Stimulated activated CD8-positive, alpha-beta memory T cell treated with anti-CD3 and anti-CD28 coated beads, Interleukin-7, amount 100 ng/mL, for 48 hours (primary cell): Measurements from ENCODE around the gene CGB8.
"Not testable (repeated sequence)": the region's sequence is repeated elsewhere in the genome, so short reads cannot be mapped to it uniquely, and the experiment has no call there.

ENCODE experiments used
- DNase-seq, 2 donors: peaks; one replicate each; pipeline ENCODE4 v3.0.0-alpha.2; 2020; ENCODE audit warnings: low read depth in 1 of 2; ENCODE audit errors: extremely low read depth in 1 of 2

CGB8 gene

DNA sequence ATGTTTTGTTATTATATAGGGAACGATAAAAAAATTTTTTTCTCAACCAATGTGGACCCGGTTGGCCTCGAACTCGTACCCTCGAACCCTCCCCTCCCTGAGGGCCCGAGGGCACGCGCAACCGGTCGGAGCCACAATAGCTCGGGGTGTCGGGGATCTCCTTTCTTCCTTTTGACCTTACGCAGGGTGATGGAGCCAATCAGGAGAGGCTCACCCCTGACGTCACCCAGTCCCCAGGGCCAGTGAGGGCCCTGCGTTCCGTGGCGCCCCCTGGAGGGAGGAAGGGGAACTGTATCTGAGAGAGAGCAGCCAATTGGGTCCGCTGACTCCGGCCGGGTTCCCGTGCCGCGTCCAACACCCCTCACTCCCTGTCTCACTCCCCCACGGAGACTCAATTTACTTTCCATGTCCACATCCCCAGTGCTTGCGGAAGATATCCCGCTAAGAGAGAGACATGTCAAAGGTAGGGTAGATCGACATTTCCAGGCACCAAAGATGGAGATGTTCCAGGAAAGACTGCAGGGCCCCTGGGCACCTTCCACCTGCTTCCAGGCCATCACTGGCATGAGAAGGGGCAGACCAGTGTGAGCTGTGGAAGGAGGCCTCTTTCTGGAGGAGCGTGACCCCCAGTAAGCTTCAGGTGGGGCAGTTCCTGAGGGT lies 17.1 kb downstream of the CGB8 start, which contains the start of gene CGB2:
Gene CGB2, plus strand, starts transcription at position 249 of the 660 bp plus-strand sequence. Its CDS starts 206 bp downstream, at position 455.
- peak; percentile 74 to 83 for DNase-seq

DNA sequence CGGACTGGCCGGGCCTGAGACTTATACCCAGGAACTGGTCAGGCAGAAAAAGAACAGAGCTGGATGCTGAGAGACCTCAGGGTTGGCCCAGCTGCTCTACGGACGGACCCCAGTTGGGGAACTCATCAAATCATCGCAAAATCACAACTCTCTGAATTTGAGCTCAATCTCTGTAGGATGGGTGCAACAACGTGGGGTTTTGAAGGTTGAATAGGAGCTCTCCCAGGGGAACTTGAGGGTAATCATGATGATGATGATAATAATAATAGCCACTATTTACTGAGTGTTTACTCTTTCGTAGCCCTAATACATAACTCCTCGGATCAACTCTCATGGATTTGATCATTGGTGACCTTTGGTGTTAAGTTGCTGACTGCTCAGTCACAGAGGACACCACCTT lies 18.6 kb downstream of the CGB8 start:
- not testable (repeated sequence) for DNase-seq

DNA sequence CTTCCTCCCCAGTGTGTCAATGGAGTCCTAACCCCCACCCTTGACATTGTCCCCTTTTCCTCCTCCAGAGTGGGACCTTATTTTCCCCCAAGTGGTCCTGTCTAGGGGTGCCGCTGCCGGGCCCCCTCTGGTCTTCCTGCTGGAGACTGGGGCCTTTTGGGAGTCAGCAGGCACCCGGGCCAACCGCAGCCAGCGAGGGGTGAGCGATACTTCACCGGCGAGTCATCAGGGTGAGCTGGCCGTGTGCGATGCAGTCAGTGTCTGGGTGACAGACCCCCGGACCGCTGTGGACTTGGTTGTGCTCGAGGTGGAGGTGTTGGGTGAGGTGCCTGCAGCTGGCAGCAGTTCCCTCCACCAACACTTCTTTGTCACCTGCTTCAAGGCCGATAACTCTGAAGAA lies 19.2 kb downstream of the CGB8 start:
- not testable (repeated sequence) for DNase-seq

DNA sequence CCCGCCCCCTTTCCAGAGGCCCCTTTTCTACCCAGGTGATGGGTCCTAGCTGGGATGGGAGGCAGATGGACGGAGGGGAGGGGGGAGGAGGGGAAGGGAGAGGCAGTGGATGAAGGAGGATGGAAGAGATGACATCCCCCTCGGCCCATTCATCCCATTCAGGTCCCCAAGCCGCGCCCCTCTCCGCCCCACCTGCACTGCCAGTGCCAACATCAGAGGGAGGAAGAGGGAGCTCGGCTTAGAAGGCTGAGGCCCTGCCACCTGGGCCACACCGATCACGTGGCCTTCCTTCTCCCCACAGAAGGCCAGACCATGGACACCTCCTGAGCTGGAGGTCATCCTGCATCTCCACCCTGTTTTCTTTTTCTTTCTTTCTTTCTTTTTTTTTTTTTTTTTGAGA lies 20.2 kb downstream of the CGB8 start:
- DNase-seq: not testable (repeated sequence)

DNA sequence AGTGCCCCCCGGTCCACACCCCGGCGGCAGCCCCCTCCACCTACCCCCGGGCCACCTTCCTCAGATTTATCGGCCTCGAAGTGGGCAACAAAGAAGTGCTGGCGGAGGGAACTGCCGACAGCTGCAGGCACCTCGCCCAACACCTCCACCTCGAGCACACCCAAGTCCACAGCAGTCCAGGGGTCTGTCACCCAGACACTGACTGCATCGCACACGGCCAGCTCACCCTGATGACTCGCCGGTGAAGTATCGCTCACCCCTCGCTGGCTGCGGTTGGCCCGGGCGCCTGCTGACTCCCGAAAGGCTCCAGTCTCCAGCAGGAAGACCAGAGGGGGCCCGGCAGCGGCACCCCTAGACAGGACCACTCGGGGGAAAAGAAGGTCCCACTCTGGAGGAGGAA lies 23.3 kb downstream of the CGB8 start:
- DNase-seq: not testable (repeated sequence)

DNA sequence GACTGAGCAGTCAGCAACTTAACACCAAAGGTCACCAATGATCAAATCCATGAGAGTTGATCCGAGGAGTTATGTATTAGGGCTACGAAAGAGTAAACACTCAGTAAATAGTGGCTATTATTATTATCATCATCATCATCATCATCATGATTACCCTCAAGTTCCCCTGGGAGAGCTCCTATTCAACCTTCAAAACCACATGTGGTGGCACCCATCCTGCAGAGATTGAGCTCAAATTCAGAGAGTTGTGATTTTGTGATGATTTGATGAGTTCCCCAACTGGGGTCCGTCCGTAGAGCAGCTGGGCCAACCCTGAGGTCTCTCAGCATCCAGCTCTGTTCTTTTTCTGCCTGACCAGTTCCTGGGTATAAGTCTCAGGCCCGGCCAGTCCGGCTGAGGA lies 23.8 kb downstream of the CGB8 start:
- not testable (repeated sequence) for DNase-seq

DNA sequence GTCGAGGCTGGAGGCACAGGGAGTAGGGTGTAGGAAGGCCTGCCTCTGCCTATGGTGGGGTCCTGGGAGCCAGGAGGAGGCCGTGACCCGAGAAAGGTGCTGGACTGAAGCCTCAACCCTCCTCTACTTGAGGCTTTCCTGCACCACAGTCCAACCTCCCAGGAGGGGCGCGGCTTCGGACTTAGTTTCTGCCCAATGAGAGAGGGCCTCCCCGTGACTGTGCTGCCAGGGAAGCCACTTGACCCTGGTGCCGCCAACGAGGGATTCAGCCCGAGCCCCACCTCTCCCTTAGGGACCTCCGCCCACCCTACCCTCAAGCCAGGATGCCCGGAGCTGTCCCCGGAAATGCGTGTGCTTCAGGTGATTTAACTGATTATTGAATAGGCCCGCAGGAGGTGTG lies 24.7 kb downstream of the CGB8 start, which contains the start of gene CGB3:
Gene CGB3, minus strand, starts transcription at position 101 of the 400 bp plus-strand sequence. CDS start 362 bp downstream, outside the sequence.
- DNase-seq: not testable (repeated sequence)

DNA sequence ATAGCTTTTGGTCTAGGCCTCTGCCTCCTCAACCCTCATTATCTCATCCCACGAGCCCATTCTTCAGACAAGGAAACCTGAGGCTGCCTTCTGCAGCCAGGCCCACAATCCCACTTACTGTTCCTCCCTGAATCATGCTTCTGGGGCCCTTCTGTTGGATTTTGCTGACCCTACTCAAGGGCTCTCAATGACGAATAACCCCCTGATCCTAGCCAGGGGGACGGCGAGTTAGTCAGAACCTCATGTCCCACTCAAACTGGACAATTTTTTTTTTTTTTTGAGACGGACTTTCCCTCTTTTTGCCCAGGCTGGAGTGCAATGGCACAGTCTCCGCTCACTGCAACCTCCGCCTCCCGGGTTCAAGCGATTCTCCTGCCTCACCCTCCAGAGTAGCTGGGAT lies 26.8 kb downstream of the CGB8 start:
- no peak for DNase-seq

DNA sequence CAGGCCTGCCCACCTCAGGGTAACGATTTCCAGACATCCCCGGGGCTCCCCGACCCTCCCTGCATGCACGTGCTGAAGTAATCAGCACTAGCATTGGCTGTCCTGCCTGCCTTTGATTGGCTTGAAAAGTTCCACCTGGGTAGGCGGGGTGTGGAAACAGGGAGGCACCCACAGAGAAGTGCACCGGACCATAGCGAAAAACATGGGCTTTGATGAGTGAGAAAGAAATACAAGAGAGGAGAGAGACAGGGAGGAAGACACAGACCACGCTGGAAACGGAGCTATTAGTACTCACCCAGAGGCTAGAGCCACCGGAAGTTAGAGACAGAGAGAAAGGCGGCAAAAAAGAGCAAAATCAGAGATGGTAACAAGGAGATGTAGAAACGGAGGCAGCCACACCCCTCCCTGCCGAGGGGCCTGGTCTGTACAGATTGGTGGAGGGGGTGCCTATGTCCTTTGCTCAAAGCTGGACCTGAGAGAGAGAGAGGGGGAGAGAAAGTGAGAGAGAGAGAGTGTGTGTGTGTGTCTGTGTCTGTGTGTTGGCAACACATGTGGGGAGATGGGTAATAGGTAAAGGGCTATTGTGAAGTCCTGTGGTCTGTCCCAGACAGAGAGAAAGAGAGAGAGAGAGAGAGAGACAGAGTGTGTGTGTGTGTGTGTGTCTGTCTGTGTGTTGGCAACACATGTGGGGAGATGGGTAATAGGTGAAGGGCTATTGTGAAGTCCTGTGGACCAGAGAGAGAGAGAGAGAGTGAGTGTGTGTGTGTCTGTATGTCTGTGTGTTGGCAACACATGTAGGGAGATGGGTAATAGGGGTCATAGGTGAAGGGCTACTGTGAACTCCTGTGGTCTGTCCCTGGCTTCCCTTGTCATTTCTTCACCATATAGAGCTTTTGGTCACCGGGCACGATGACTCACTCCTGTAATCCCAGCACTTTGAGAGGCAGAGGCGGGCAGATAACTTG lies 27.7 kb downstream of the CGB8 start:
- DNase-seq: no peak

DNA sequence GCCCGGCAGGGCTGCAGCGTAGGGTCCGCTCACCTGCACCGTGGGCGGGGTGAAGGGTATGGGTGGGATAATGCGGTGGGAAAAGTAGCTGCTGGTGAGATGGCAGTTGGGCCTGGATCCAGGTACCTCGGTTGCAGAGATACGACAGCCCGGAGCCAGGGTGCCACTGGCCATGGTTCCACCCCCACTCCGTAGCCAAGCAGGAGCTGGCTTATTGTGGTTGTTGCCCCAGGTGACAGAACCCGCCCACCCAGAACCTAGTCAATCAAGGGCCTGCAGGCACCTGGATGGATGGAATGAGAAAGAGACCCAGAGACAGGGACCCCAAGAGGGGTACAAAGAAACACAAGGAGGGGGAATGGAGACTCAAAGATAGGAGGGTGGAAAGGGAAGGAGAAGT lies 28.6 kb downstream of the CGB8 start:
- DNase-seq: no peak

DNA sequence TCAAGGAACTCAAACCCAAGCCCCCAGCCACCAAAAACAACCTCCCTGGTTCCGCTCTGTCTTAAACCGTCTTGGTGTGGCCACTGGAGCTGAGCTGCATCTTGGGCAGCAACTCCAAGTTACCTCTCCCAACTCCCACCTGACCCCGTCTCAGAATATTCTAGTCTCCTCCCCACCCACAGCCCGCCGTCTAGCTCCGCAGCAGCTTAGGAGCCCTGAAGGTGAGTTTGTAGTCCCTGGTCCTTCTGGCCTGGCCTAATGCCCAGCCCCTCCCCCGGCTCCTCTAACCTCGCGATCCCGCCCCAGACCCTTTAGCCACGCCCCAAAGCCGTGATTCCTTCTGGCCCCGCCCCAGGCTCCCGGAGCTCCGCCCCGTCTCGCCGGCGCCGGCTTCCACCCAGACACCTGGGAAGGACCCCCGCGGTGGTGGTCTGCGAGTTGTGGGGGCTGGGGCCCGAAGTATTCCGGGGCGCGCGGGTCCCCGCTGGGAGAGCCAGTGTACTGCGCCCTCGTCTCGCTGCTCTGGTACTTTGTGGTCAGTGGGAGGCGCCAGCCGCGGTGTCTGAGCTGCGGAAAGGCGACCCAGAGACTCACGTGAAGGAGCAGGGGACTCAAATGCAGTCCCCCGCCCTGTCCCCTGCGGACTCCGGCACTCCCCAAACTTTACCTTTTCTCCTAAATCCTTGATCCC lies 29.5 kb downstream of the CGB8 start:
- DNase-seq: peak in 1 of 2 donors; percentile 53

DNA sequence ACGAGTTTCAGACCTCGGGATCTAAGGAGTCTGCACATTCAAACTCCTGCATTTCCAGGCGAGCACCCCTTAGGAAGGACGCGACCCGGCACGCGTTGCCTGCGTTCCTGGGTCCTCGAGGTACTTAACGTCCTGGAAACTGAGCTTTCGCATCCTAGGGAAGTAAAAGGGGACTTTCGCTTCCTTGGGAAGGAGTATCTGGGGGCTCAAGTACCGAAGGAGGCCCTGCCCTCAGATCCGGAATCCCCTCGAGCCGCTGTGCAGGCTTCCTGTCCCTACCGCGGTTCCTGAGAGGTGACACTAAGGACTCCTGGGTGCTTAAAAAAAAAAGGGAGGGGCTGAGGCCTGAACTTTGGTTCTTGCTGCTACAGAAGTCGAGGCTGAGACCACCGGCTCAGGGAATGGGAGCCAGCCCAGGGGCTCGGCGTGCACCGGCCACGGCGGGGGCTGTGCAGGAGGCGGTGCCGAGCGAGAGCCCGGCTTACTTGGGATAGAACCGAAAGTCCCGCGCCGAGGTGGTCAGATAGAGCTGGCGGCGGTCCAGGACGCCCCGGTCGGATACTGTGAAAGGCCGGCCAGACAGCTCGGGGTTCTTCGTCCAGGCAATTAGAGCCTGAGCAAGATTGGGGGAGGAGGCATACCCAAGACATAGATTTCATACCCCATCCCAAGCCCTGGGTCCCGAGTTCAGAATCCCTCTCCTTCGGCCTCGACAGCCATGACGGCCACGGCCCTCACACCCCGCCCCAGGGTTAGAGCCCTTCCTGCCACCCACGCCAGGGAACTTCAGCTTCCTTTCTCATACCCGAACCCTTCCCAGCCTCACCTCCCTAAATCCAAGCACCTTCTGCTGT lies 30.3 kb downstream of the CGB8 start:
- DNase-seq: not testable (repeated sequence)

DNA sequence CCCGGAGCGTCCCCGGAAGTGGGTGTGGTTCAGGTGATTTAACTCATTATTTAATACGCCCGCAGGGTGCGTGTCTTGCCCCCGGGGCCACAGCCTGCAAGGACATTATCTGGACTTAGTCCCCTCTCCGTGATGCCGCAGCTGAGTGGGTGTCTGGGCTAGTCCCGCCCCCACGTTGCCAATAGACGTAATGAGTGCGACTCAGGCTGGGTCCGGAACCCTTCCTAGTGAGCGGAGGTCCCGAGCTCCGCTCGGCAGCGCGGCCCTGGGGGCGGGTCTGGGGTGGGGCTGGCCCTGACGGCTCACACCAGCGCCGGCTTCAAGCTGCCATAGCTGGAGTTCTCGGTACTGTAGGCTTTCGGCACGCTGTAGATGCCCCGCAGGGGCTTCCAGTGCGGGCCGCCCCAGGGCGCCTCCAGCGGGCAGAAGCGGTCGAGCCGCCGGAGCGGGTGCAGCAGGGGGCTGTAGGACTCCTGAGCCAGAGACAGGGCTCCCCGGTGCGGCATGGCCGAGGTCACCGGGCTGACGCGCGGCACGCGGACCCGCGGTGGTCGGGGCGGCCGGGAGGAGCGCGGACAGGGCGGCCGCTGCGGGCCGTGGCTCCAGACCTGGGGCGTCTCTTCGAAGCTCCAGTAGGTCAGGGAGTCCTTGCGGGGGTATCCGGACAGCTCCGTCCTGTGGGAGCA lies 31.1 kb downstream of the CGB8 start:
- DNase-seq: peak; percentile 36 to 47

DNA sequence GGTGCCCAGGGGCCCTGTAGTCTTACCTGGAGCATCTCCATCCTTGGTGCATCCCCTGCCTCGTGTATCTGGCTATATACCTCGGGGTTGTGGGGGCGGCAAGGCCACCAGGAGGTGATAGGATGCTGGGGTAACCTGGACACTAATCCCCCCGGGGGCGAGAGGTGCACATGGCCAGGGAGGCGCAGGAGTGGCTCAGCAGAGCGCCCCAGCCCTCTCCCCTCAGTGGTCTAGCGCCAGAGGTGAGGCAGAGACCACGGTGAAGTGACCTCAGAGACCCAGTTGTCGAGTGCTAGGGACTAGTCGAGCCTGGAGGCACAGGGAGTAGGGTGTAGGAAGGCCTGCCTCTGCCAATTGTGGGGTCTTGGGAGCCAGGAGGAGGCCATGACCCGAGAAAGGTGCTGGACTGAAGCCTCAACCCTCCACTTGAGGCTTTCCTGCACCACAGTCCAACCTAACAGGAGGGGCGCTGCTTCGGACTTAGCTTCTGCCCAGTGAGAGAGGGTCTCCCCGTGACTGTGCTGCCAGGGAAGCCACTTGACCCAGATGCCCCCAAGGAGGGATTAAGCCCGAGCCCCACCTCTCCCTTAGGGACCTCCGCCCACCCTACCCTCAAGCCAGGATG lies 31.8 kb downstream of the CGB8 start, which contains the start of gene LHB:
Gene LHB, minus strand, starts transcription at position 51 of the 625 bp plus-strand sequence. Its CDS starts 10 bp downstream, at position 41.
- no peak for DNase-seq

DNA sequence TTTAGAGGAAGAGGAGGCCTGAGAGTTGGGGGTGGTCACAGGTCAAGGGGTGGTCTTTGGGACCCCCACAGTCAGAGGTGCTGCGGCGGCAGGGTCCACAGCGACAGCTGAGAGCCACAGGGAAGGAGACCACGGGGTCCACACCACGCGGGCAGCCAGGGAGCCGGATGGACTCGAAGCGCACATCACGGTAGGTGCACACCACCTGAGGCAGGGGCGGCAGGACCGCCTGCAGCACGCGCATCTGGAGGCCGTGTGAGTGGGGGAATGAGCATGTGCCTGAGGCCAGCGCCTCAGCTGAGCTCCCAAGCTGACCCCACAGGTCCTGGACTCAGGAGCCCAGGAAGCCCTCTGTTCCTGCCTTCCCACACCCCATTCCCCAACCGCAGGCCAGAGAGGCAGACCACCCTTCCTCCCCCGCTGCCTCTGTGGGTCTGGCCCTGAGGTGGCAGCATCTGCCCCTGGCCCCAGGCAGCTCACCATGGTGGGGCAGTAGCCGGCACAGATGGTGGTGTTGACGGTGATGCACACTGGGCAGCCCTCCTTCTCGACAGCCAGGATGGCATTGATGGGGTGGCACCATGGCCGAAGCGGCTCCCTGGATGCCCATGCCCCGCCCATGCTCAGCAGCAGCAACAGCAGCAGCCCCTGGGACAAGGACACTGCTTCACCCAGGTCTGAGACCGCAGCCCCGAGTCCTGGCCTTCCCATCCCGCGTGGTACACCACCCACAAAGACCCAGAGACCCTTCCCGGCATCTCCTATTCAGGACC lies 32.7 kb downstream of the CGB8 start:
- no peak for DNase-seq

DNA sequence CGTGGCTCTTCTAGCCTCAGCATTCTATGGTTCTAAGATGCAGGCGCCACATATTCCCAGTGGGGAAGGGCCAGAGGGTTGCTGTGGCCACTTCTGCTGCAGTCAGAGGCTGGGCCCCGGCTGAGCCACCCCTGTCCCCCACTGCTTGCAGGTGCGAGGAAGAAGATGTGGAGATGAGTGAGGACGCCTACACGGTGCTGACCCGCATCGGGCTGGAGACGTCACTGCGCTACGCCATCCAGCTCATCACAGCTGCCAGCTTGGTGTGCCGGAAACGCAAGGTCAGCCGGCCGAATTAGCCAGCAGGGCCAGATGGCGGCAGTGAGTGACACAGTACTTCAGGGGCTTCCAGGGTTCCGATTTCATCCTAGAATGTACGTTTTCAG lies 34.0 kb downstream of the CGB8 start:
- DNase-seq: no peak

DNA sequence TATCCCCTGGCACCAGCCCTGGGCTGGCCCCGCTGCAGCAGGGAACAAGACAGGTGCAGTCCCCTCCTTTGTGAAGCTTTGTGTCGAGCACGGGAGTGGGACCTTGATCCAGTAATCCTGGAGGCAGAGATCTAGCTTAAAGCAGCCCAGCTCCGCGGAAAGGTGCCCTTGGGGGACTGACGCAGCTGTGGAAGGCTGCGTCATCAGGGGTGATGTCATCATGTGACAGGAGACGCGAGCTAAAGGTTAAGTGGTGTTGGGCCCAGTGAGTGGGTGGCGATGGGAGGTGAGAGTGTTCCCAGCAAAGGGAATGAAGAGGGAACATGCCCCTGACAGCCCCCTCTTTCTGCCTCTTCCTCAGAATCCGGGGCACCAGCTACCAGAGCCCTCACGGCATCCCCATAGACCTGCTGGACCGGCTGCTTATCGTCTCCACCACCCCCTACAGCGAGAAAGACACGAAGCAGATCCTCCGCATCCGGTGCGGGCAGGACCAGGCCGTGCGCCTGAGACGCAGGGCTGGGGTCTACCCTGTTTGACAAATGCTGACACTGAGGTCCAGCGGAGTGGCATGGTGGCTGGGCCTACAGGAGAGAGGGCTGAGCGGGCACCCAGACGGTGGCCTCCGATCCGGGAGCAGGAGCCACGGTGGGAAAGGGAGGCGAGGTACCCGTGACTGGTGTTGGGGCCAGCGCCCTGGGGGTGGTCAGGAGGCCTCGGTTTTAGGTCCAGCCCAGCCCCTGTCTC lies 34.6 kb downstream of the CGB8 start:
- DNase-seq: no peak

DNA sequence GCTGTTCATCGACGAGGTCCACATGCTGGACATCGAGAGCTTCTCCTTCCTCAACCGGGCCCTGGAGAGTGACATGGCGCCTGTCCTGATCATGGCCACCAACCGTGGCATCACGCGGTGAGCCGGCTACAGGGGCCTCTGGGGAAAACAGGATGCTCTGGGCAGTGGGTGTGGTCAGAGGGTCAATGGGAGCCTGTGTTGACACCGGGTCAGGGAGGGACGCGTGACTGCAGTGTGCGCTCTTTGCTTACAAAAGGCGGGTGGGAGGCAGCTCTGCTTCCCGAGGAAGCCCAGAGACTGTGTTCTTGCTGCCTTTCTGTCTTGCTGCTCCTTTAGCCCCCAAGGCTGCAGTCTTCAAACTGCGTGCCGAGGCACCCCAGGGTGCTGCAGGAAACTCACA lies 37.7 kb downstream of the CGB8 start:
- DNase-seq: no peak
